SU-DHL-6 (cell line): ENCODE results near the gene MYL10.

ENCODE experiments used
- CTCF ChIP-seq: fragments of 200-600 bp; sonication (generic); IDR thresholded peaks from one replicate; pipeline ENCODE4 v1.5.1; 2017; ENCODE audit warnings: antibody characterized with exemption, mild to moderate bottlenecking, low read length, moderate library complexity; ENCODE audit not compliant: insufficient read depth, poor library complexity, severe bottlenecking
- EZH2phosphoT487 ChIP-seq: fragments of 200-600 bp; sonication (generic), shearing (Covaris generic); conservative IDR thresholded peaks from 2 replicates; pipeline ENCODE4 v1.6.1; 2018; ENCODE audit warnings: mild to moderate bottlenecking, antibody characterized with exemption, low read length, moderate library complexity, mixed read lengths

GRCh38 chr7:101626758-101627157 lies 2.3 kb downstream of the MYL10 start:
- TF ChIP-seq CTCF = no peak
- TF ChIP-seq EZH2phosphoT487 = no peak
